Right renal pelvis (tissue), 4 donors: ENCODE data around the gene CD209. TPM values are rescaled to one million over a fixed set of nuclear protein-coding genes. Genes with fewer than 3 reads are reported as not detected.

Source experiments
- DNase-seq, 4 donors: peaks; one replicate each; pipeline ENCODE4 v3.0.0-alpha.2; 2013; ENCODE audit warnings: low read depth in 4 of 4, low spot score in 3 of 4, missing footprints in 1 of 4
- polyA plus RNA-seq, 4 donors: library from polyadenylated mRNA; unstranded; fragments of 120-200 nt; gene quantifications; one replicate each; pipeline ENCODE4 v1.2.1, GENCODE V29; 2013; ENCODE audit not compliant: insufficient read length in 4 of 4

Gene CD209
- polyA plus RNA-seq, 4 donors: 1.0 to 1.7 (median 1.3) TPM

GRCh38 chr19:7709932-7710460, 37.3 kb downstream of the CD209 start:
- no peak for DNase-seq

GRCh38 chr19:7706955-7707456, 40.3 kb downstream of the CD209 start:
- no peak for DNase-seq

- no peak for DNase-seq
Observed at GRCh38 chr19:7706188-7706954, 41.0 kb downstream of the CD209 start.

- DNase-seq: no peak
Observed at GRCh38 chr19:7705387-7706187, 41.7 kb downstream of the CD209 start.

GRCh38 chr19:7704280-7705060, 42.9 kb downstream of the CD209 start:
- no peak for DNase-seq

GRCh38 chr19:7703332-7703731, 44.0 kb downstream of the CD209 start:
- no peak for DNase-seq

GRCh38 chr19:7701654-7702457, 45.5 kb downstream of the CD209 start, which contains the start of gene FCER2:
Gene FCER2 (minus strand): TSS chr19:7702131. CDS start chr19:7699760, 2,371 bp downstream.
- DNase-seq: no peak

GRCh38 chr19:7701049-7701653, 46.2 kb downstream of the CD209 start:
- no peak for DNase-seq

GRCh38 chr19:7699417-7700401, 47.6 kb downstream of the CD209 start:
- no peak for DNase-seq

- DNase-seq: no peak
Observed at GRCh38 chr19:7699003-7699402, 48.3 kb downstream of the CD209 start.

- no peak for DNase-seq
Observed at GRCh38 chr19:7698583-7698982, 48.8 kb downstream of the CD209 start.

- DNase-seq: no peak
Observed at GRCh38 chr19:7697721-7698287, 49.5 kb downstream of the CD209 start.

- DNase-seq: no peak
Observed at GRCh38 chr19:7694499-7694898, 52.8 kb downstream of the CD209 start.

- no peak for DNase-seq
Observed at GRCh38 chr19:7692417-7693088, 54.8 kb downstream of the CD209 start.

- no peak for DNase-seq
Observed at GRCh38 chr19:7691497-7691896, 55.8 kb downstream of the CD209 start.

- no peak for DNase-seq
Observed at GRCh38 chr19:7690779-7691258, 56.5 kb downstream of the CD209 start.
